GM19193 (cell line): ENCODE measurements around the gene PPP4R3A.

Experiments
- POLR2A ChIP-seq: IDR thresholded peaks from 4 replicates; pipeline ENCODE4 v1.6.1; 2011; ENCODE audit not compliant: insufficient read depth, insufficient read length; ENCODE audit errors: extremely low read depth

Gene PPP4R3A

GRCh38 chr14:91510171-91511042 is at the start of gene PPP4R3A:
Gene PPP4R3A (minus strand): TSS chr14:91510310. CDS start chr14:91509647, 663 bp downstream.
- TF ChIP-seq POLR2A = peak; percentile 95

- TF ChIP-seq POLR2A = no peak
Measured at GRCh38 chr14:91555531-91555930, 45.4 kb upstream of the PPP4R3A start.

- no peak for TF ChIP-seq POLR2A
Measured at GRCh38 chr14:91554535-91555332, 44.6 kb upstream of the PPP4R3A start.

- no peak for TF ChIP-seq POLR2A
Measured at GRCh38 chr14:91548108-91548507, 38.0 kb upstream of the PPP4R3A start.

- TF ChIP-seq POLR2A = no peak
Measured at GRCh38 chr14:91545946-91546716, 36.0 kb upstream of the PPP4R3A start.

GRCh38 chr14:91545204-91545603 is 35.1 kb upstream of the PPP4R3A start:
- no peak for TF ChIP-seq POLR2A

- TF ChIP-seq POLR2A = no peak
Measured at GRCh38 chr14:91536327-91536726, 26.2 kb upstream of the PPP4R3A start.

- no peak for TF ChIP-seq POLR2A
Measured at GRCh38 chr14:91533623-91534022, 23.5 kb upstream of the PPP4R3A start.

- no peak for TF ChIP-seq POLR2A
Measured at GRCh38 chr14:91523972-91524371, 13.9 kb upstream of the PPP4R3A start.

- TF ChIP-seq POLR2A = no peak
Measured at GRCh38 chr14:91521061-91521640, 11.0 kb upstream of the PPP4R3A start.

- no peak for TF ChIP-seq POLR2A
Measured at GRCh38 chr14:91520138-91520537, 10.0 kb upstream of the PPP4R3A start.

GRCh38 chr14:91519239-91520036 is 9.3 kb upstream of the PPP4R3A start:
- TF ChIP-seq POLR2A = no peak

- TF ChIP-seq POLR2A = no peak
Measured at GRCh38 chr14:91516663-91517388, 6.7 kb upstream of the PPP4R3A start.
